Neural cell (in vitro differentiated cells): ENCODE results near the gene SIGLEC1. TPM values are rescaled to one million over a fixed set of nuclear protein-coding genes. Genes with fewer than 3 reads are reported as not detected.

Experiments
- H2AFZ ChIP-seq: fragments of 200-600, 300-800 bp; sonication (generic), shearing (Covaris generic); 2 replicates; pipeline ENCODE4 v1.6.0; 2014; ENCODE audit warnings: low read depth, mild to moderate bottlenecking, antibody characterized with exemption, low read length, moderate library complexity
- H3F3A ChIP-seq: fragments of 200-600 bp; shearing (Covaris generic); 2 replicates; pipeline ENCODE4 v1.6.1; 2016; ENCODE audit warnings: mild to moderate bottlenecking, moderate library complexity, mixed read lengths, antibody characterized with exemption, low read length; ENCODE audit not compliant: insufficient read depth, poor library complexity, severe bottlenecking
- H3K27ac ChIP-seq: fragments of 200-600, 300-800 bp; sonication (generic), shearing (Covaris generic); 2 replicates; pipeline ENCODE4 v1.5.1; 2014; ENCODE audit warnings: mild to moderate bottlenecking, low read length, moderate library complexity
- H3K27me3 ChIP-seq: fragments of 300-800, 200-600 bp; sonication (generic), shearing (Covaris generic); 2 replicates; pipeline ENCODE4 v1.6.0; 2014; ENCODE audit warnings: mild to moderate bottlenecking, low read depth, low read length, moderate library complexity; ENCODE audit not compliant: insufficient read depth
- H3K36me3 ChIP-seq: fragments of 300-800, 200-600 bp; sonication (generic), shearing (Covaris generic); 2 replicates; pipeline ENCODE4 v1.5.1; 2014; ENCODE audit warnings: mild to moderate bottlenecking, antibody characterized with exemption, low read length, moderate library complexity; ENCODE audit not compliant: insufficient read depth
- H3K4me2 ChIP-seq: fragments of 300-800, 200-600 bp; sonication (generic), shearing (Covaris generic); 2 replicates; pipeline ENCODE4 v1.6.0; 2014; ENCODE audit warnings: mild to moderate bottlenecking, low read length
- H3K4me3 ChIP-seq: fragments of 300-800, 200-600 bp; sonication (generic), shearing (Covaris generic); 2 replicates; pipeline ENCODE4 v1.5.1; 2014; ENCODE audit warnings: mild to moderate bottlenecking, low read length, moderate library complexity
- H3K79me2 ChIP-seq: fragments of 200-600 bp; shearing (Covaris generic); replicated peaks from 2 replicates; pipeline ENCODE4 v1.6.0; 2014; ENCODE audit warnings: mild to moderate bottlenecking, low read length, moderate library complexity; ENCODE audit not compliant: insufficient read depth
- H3K9ac ChIP-seq: fragments of 300-800, 200-600 bp; sonication (generic), shearing (Covaris generic); 2 replicates; pipeline ENCODE4 v1.6.1; 2016; ENCODE audit warnings: mild to moderate bottlenecking, low read length, mixed read lengths
- H3K9me2 ChIP-seq: fragments of 200-600 bp; shearing (Covaris generic); 2 replicates; pipeline ENCODE4 v1.6.1; 2016; ENCODE audit warnings: mild to moderate bottlenecking, low read length, mixed read lengths; ENCODE audit not compliant: insufficient read depth
- H3K9me3 ChIP-seq: fragments of 200-600, 300-800 bp; sonication (generic), shearing (Covaris generic); 2 replicates; pipeline ENCODE4 v1.6.1; 2016; ENCODE audit warnings: mild to moderate bottlenecking, mixed run types, low read length, moderate library complexity, mixed read lengths
- H4K20me1 ChIP-seq: fragments of 200-600 bp; shearing (Covaris generic); 2 replicates; pipeline ENCODE4 v1.6.1; 2016; ENCODE audit warnings: mild to moderate bottlenecking, mixed run types; ENCODE audit not compliant: insufficient read depth
- EP300 ChIP-seq: fragments of 450-650 bp; conservative IDR thresholded peaks from 2 replicates; pipeline ENCODE4 v1.6.1; 2014; ENCODE audit warnings: antibody characterized with exemption, mild to moderate bottlenecking, moderate library complexity; ENCODE audit not compliant: poor library complexity, severe bottlenecking
- EZH2 ChIP-seq: fragments of 200-600, 300-800 bp; shearing (Covaris generic), sonication (generic); IDR thresholded peaks from 2 replicates; pipeline ENCODE4 v1.6.1; 2014; ENCODE audit warnings: antibody characterized with exemption, low read length, borderline replicate concordance, mild to moderate bottlenecking; ENCODE audit not compliant: insufficient read depth, poor library complexity, severe bottlenecking
- MXI1 ChIP-seq: fragments of 450-650 bp; conservative IDR thresholded peaks from 2 replicates; pipeline ENCODE4 v1.6.1; 2014; ENCODE audit warnings: antibody characterized with exemption, mild to moderate bottlenecking; ENCODE audit not compliant: poor library complexity, severe bottlenecking
- POLR2AphosphoS5 ChIP-seq: IDR thresholded peaks from 2 replicates; pipeline ENCODE4 v1.6.1; 2012
- RAD21 ChIP-seq: fragments of 450-650 bp; conservative IDR thresholded peaks from 2 replicates; pipeline ENCODE4 v1.6.1; 2014; ENCODE audit warnings: antibody characterized with exemption, mild to moderate bottlenecking, moderate library complexity
- SMC3 ChIP-seq: fragments of 450-650 bp; conservative IDR thresholded peaks from 2 replicates; pipeline ENCODE4 v1.6.1; 2014; ENCODE audit warnings: antibody characterized with exemption, mild to moderate bottlenecking, moderate library complexity; ENCODE audit not compliant: poor library complexity
- TAF1 ChIP-seq: IDR thresholded peaks from 2 replicates; pipeline ENCODE4 v1.6.1; 2012; ENCODE audit warnings: low read depth
- polyA plus RNA-seq: library from polyadenylated mRNA; depleted of rRNA; stranded (reverse); fragments of >200 nt; gene quantifications from 2 replicates; pipeline ENCODE4 v1.2.3, GENCODE V29; 2014
- TF ChIP-seq, protein P1 (sequence below): IDR thresholded peaks from 2 replicates; pipeline ENCODE4 v1.6.1; 2012; ENCODE audit warnings: borderline replicate concordance
- TF ChIP-seq, protein P2 (sequence below): fragments of 450-650 bp; IDR thresholded peaks from 2 replicates; pipeline ENCODE4 v1.5.1; 2014; ENCODE audit warnings: antibody characterized with exemption, mild to moderate bottlenecking, moderate library complexity; ENCODE audit not compliant: poor library complexity, severe bottlenecking

SIGLEC1 gene
- polyA plus RNA-seq, 1 donor from 2014 or later: 0.12 TPM

DNA sequence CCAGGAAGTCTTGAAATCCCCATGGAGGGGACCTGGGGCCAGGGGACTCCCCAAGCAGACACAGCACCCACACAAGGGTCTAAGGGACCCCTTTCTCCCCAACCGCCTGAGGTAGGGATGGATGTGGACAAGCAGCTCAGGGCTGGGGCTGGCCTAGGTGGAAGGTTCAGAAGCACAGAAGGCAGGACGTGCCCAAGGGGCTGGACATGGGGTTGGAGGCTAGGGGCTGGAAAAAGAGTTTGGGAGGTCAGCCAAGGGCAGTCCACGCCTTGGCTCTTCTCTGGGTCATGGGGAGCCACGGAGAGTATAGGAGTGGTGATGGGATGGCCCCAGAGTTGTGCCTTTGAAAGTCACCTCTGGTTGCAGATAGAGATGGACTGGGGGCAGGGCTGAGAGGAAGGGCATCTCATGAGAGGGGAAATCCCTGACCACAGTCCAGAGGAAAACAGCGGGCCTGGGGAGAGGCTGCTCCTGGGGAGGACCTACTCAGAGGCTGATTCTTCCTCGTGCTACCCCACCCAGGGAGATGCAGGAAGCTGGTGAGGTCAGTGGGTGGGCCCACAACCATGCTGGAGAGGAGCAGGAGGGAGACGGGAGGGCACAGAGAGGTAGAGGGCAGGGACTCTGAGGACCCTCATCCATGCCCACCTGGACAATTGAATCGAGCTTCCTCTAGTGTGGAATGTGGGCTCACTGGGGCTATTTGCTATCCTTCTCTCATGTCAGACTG, 17.6 kb upstream of the SIGLEC1 start:
- Histone ChIP-seq H3K4me2 (no peak overlapping the region), H4K20me1 (no peaks in the 10 kb centered on the region), H2AFZ (no peak overlapping the region), H3K27ac (no peak overlapping the region), H3K79me2 (no peaks in the 10 kb centered on the region), H3F3A (no peaks in the 10 kb centered on the region), H3K9ac (no peak overlapping the region), H3K9me2 (no peaks in the 10 kb centered on the region), H3K27me3 (peaks cover 4% of the 10 kb centered on the region), H3K9me3 (no peaks in the 10 kb centered on the region), H3K36me3 (no peaks in the 10 kb centered on the region), H3K4me3 (no peak overlapping the region)
- TF ChIP-seq EP300 (no peak), TAF1 (no peak), POLR2AphosphoS5 (no peak), RAD21 (no peak), EZH2 (no peak), MXI1 (no peak), SMC3 (no peak)
- TF ChIP-seq, protein P1, sequence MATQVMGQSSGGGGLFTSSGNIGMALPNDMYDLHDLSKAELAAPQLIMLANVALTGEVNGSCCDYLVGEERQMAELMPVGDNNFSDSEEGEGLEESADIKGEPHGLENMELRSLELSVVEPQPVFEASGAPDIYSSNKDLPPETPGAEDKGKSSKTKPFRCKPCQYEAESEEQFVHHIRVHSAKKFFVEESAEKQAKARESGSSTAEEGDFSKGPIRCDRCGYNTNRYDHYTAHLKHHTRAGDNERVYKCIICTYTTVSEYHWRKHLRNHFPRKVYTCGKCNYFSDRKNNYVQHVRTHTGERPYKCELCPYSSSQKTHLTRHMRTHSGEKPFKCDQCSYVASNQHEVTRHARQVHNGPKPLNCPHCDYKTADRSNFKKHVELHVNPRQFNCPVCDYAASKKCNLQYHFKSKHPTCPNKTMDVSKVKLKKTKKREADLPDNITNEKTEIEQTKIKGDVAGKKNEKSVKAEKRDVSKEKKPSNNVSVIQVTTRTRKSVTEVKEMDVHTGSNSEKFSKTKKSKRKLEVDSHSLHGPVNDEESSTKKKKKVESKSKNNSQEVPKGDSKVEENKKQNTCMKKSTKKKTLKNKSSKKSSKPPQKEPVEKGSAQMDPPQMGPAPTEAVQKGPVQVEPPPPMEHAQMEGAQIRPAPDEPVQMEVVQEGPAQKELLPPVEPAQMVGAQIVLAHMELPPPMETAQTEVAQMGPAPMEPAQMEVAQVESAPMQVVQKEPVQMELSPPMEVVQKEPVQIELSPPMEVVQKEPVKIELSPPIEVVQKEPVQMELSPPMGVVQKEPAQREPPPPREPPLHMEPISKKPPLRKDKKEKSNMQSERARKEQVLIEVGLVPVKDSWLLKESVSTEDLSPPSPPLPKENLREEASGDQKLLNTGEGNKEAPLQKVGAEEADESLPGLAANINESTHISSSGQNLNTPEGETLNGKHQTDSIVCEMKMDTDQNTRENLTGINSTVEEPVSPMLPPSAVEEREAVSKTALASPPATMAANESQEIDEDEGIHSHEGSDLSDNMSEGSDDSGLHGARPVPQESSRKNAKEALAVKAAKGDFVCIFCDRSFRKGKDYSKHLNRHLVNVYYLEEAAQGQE: no peak
- TF ChIP-seq, protein P2, sequence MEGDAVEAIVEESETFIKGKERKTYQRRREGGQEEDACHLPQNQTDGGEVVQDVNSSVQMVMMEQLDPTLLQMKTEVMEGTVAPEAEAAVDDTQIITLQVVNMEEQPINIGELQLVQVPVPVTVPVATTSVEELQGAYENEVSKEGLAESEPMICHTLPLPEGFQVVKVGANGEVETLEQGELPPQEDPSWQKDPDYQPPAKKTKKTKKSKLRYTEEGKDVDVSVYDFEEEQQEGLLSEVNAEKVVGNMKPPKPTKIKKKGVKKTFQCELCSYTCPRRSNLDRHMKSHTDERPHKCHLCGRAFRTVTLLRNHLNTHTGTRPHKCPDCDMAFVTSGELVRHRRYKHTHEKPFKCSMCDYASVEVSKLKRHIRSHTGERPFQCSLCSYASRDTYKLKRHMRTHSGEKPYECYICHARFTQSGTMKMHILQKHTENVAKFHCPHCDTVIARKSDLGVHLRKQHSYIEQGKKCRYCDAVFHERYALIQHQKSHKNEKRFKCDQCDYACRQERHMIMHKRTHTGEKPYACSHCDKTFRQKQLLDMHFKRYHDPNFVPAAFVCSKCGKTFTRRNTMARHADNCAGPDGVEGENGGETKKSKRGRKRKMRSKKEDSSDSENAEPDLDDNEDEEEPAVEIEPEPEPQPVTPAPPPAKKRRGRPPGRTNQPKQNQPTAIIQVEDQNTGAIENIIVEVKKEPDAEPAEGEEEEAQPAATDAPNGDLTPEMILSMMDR: no peak

GRCh38 chr20:3729378-3729777, 17.0 kb upstream of the SIGLEC1 start:
- Histone ChIP-seq H2AFZ (no peak overlapping the region), H3F3A (no peaks in the 10 kb centered on the region), H3K79me2 (no peaks in the 10 kb centered on the region), H3K27ac (no peak overlapping the region), H3K9me2 (no peaks in the 10 kb centered on the region), H3K27me3 (peaks cover 4% of the 10 kb centered on the region), H3K36me3 (no peaks in the 10 kb centered on the region), H3K9me3 (no peaks in the 10 kb centered on the region), H3K9ac (no peak overlapping the region), H3K4me2 (no peak overlapping the region), H3K4me3 (no peak overlapping the region), H4K20me1 (no peaks in the 10 kb centered on the region)
- TF ChIP-seq RAD21: no peak

DNA sequence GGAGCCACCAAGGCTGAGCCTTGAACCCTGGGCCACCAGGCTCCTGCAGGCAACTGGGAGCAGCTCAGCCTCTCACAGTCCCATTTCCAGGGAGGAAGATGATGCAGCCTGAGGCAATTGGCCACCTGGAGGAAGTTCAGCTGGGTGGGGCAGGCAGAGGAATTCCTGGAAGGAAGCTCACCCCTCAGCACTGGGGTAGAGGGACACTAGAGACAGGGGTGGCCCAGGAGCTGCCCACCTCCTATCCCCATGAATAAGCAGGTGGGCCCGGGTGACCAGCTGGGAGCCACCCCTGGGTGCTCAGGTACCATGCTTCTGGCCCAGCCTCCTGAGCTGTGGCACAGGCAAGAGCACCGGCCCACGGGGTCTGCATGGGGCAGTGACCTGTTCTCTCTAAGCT, 16.5 kb upstream of the SIGLEC1 start:
- H3K9ac ChIP-seq: no peak overlapping the region
- H3K36me3 ChIP-seq: no peaks in the 10 kb centered on the region

More for the DNA sequence above, 16.5 kb upstream of the SIGLEC1 start:
- TF ChIP-seq EZH2: no peak
- TF ChIP-seq MXI1: no peak
- no peak for TF ChIP-seq RAD21
- TF ChIP-seq, protein P2: no peak
- TF ChIP-seq, protein P1: no peak
- no peak for TF ChIP-seq EP300
- no peak for TF ChIP-seq POLR2AphosphoS5
- no peak for TF ChIP-seq TAF1
- TF ChIP-seq SMC3: no peak
- no peak overlapping the region for H3K4me2 ChIP-seq
- no peaks in the 10 kb centered on the region for H3K9me2 ChIP-seq
- no peaks in the 10 kb centered on the region for H4K20me1 ChIP-seq
- no peak overlapping the region for H3K4me3 ChIP-seq
- no peak overlapping the region for H2AFZ ChIP-seq
- H3K79me2 ChIP-seq: no peaks in the 10 kb centered on the region
- H3K27me3 ChIP-seq: peaks cover 4% of the 10 kb centered on the region
- no peaks in the 10 kb centered on the region for H3F3A ChIP-seq
- H3K9me3 ChIP-seq: no peaks in the 10 kb centered on the region
- no peak overlapping the region for H3K27ac ChIP-seq
